Measurements from ENCODE around the gene CHRM1. TPM values are rescaled to one million over a fixed set of nuclear protein-coding genes. Genes with fewer than 3 reads are reported as not detected.

CHRM1 gene
- total RNA-seq, 6 experiments from 2014 or later = not detected

- intact Hi-C loops (cut with DNase I) = no loop called here
- H3K36me3 ChIP-seq = no peaks in the 10 kb centered on the region
Observed at GRCh38 chr11:62910141-62910882, 10.9 kb downstream of the CHRM1 start.

GRCh38 chr11:62909107-62909894, 11.9 kb downstream of the CHRM1 start:
- TF ChIP-seq POLR2A (IDR thresholded peaks at IDR 0.05) (no peak), CTCF (IDR thresholded peaks at IDR 0.05) (peak; percentile 23 to 38 (median 28))
- H3K4me3 ChIP-seq = no peak overlapping the region
- ATAC-seq (peak; percentile 54 to 64 (median 59)), DNase-seq (peak in 2 of 3 donors; percentile 54 to 68)
- no peaks in the 10 kb centered on the region for H3K4me1 ChIP-seq
- no peaks in the 10 kb centered on the region for H3K9me3 ChIP-seq
- no peaks in the 10 kb centered on the region for H3K36me3 ChIP-seq
- H3K27ac ChIP-seq = no peak overlapping the region
- 11% methylated on average over 6 of the region's 24 CpGs for WGBS (ENCODE audit: insufficient coverage, low coverage, low lambda C conversion rate, missing lambda C conversion rate)
- intact Hi-C loops (cut with DNase I) = loop anchor here in 1 of 2 donors (5.0 kb wide), 1 partner anchor 108 kb away; the partner anchor contains the start of gene SLC22A8
- H3K27me3 ChIP-seq = no peaks in the 10 kb centered on the region

More at GRCh38 chr11:62910141-62910882, 10.9 kb downstream of the CHRM1 start:
- H3K4me3 ChIP-seq = no peak overlapping the region
- H3K27me3 ChIP-seq = no peaks in the 10 kb centered on the region
- DNase-seq (no peak), ATAC-seq (no peak)
- H3K9me3 ChIP-seq = no peaks in the 10 kb centered on the region
- no peak overlapping the region for H3K27ac ChIP-seq
- WGBS (ENCODE audit: insufficient coverage, low coverage, low lambda C conversion rate, missing lambda C conversion rate) = 72% methylated on average over 5 of the region's 27 CpGs
- TF ChIP-seq POLR2A (IDR thresholded peaks at IDR 0.05) (no peak), CTCF (IDR thresholded peaks at IDR 0.05) (no peak)
- H3K4me1 ChIP-seq = no peaks in the 10 kb centered on the region

DNA sequence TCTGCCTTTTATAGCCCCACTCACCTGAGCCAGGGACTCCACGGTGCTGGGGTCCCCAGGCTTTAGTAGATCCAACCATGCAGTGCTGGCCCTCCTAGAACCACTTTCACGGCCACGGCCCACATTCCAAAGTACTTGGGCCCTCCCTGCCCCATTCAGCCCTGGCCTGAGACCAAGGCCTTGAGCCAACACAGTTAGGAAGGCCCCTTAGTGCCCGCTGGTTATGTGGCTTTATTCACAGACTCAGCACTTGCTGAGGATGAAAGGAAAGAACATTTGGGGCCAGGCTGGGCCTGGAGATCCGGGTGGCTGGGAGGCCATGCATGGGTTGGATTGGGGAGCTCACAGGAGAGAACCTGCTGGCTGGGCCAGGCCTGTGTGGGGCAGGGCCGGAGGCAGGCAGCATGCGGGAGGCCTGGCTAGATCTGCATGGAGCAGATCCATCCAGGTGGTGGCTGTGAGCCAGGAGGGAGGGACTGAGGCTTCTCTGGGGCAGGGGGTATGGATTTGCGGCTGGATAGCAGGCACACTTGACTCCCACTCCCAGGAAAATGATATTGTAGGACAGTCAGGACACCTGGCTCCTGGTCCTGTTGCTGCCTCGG, 12.6 kb downstream of the CHRM1 start:
- 63% methylated on average over 7 of the region's 9 CpGs for WGBS (ENCODE audit: insufficient coverage, low coverage, low lambda C conversion rate, missing lambda C conversion rate)
- DNase-seq (no peak), ATAC-seq (no peak)
- Histone ChIP-seq H3K4me3 (no peak overlapping the region), H3K27me3 (no peaks in the 10 kb centered on the region), H3K27ac (no peak overlapping the region), H3K9me3 (no peaks in the 10 kb centered on the region), H3K4me1 (no peaks in the 10 kb centered on the region), H3K36me3 (no peaks in the 10 kb centered on the region)
- intact Hi-C loops (cut with DNase I) = loop anchor here in 1 of 2 donors (5.0 kb wide), 1 partner anchor 109 kb away; the partner anchor contains the start of gene SLC22A8
- TF ChIP-seq CTCF (IDR thresholded peaks at IDR 0.05) (no peak), POLR2A (IDR thresholded peaks at IDR 0.05) (no peak)

- TF ChIP-seq POLR2A (IDR thresholded peaks at IDR 0.05) (no peak), CTCF (IDR thresholded peaks at IDR 0.05) (peak; percentile 96 to 98 (median 98))
Observed at GRCh38 chr11:62905927-62906531, 15.1 kb downstream of the CHRM1 start.

More at GRCh38 chr11:62905927-62906531, 15.1 kb downstream of the CHRM1 start:
- H3K4me1 ChIP-seq = no peaks in the 10 kb centered on the region
- WGBS (ENCODE audit: insufficient coverage, low coverage, low lambda C conversion rate, missing lambda C conversion rate) = 1% methylated on average over 11 of the region's 14 CpGs
- H3K27me3 ChIP-seq = no peaks in the 10 kb centered on the region
- no peaks in the 10 kb centered on the region for H3K9me3 ChIP-seq
- H3K4me3 ChIP-seq = no peak overlapping the region
- ATAC-seq = peak; percentile 87 to 95 (median 92)
- DNase-seq = peak; percentile 72 to 85 (median 83)
- intact Hi-C loops (cut with DNase I) = loop anchor here (2.0 to 5.0 kb wide), 2 partner anchors 111 to 117 kb away; partner anchors contain the start of gene SLC22A8 (in 1 of the 2)
- no peaks in the 10 kb centered on the region for H3K36me3 ChIP-seq
- H3K27ac ChIP-seq = no peak overlapping the region
